Lower lobe of right lung (tissue), 2 donors: ENCODE results near the gene ARFGEF3. TPM values are rescaled to one million over a fixed set of nuclear protein-coding genes. Genes with fewer than 3 reads are reported as not detected.

Experiments used
- ATAC-seq, 2 donors: fragments of 200-7000 bp; cut with Tn5 transposase; one replicate each; pipeline ENCODE4 v1.9.1; 2020 to 2022; ENCODE audit warnings: mild to moderate bottlenecking in 2 of 2, moderate library complexity in 2 of 2
- DNase-seq: peaks from one replicate; pipeline ENCODE4 v3.0.0-alpha.2; 2020
- H3K27ac ChIP-seq: fragments of 200-600 bp; one replicate; pipeline ENCODE4 v1.8.0; 2022
- H3K27me3 ChIP-seq: fragments of 200-600 bp; one replicate; pipeline ENCODE4 v1.8.0; 2022; ENCODE audit warnings: low read depth
- H3K36me3 ChIP-seq: fragments of 200-600 bp; one replicate; pipeline ENCODE4 v1.8.0; 2022; ENCODE audit warnings: mild to moderate bottlenecking
- H3K4me1 ChIP-seq: fragments of 200-600 bp; one replicate; pipeline ENCODE4 v1.8.0; 2022
- H3K4me3 ChIP-seq: fragments of 200-600 bp; one replicate; pipeline ENCODE4 v1.8.0; 2022; ENCODE audit warnings: mild to moderate bottlenecking
- H3K9me3 ChIP-seq: fragments of 200-600 bp; one replicate; pipeline ENCODE4 v1.8.0; 2022
- intact Hi-C: fragments of 100-400 bp; cut with DNase I; formaldehyde crosslinking; loops from one replicate; pipeline ENCODE4 v1.11.0; 2022
- total RNA-seq: library from RNA; stranded (reverse); fragmentation: NEBNext Ultra II Directional; extraction: Animal tissue kit (Norgen Biotek cat#: 25700); gene quantifications from one replicate; pipeline ENCODE4 v1.2.1, GENCODE V29; 2021
- TF ChIP-seq, protein P1 (sequence below): fragments of 200-600 bp; IDR thresholded peaks from one replicate; pipeline ENCODE4 v1.8.0; 2022; ENCODE audit warnings: antibody characterized with exemption, mild to moderate bottlenecking
- donor health status: DM: no; HTN: yes; CAD: no; lungs with severe emphysema.

ARFGEF3 gene
- total RNA-seq, 1 donor from 2014 or later: 33.8 TPM

DNA sequence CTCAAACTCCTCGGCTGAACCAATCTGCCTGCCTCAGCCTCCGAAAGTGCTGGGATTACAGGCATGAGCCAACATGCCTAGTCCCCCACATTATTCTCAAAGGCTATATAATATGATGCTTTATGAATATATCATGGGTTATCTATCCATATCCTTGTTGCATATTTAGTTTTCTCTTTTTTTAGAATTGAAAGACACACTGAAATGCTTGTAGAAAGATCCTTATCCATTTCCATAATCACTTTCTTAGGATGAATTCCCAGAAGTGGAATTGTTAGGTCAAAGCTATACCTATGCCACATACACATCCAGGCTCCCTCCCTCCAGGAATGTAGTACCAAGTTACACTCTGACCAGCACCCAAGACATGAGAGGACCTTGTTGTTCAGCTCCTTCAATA is 2.5 kb upstream of the ARFGEF3 start:
- no peak for DNase-seq
- Histone ChIP-seq H3K36me3 (no peaks in the 10 kb centered on the region), H3K27me3 (peaks cover 12% of the 10 kb centered on the region), H3K27ac (no peak overlapping the region), H3K9me3 (no peaks in the 10 kb centered on the region), H3K4me3 (no peak overlapping the region), H3K4me1 (peaks cover 18% of the 10 kb centered on the region)
- intact Hi-C loops: no loop called here
- TF ChIP-seq, protein P1, sequence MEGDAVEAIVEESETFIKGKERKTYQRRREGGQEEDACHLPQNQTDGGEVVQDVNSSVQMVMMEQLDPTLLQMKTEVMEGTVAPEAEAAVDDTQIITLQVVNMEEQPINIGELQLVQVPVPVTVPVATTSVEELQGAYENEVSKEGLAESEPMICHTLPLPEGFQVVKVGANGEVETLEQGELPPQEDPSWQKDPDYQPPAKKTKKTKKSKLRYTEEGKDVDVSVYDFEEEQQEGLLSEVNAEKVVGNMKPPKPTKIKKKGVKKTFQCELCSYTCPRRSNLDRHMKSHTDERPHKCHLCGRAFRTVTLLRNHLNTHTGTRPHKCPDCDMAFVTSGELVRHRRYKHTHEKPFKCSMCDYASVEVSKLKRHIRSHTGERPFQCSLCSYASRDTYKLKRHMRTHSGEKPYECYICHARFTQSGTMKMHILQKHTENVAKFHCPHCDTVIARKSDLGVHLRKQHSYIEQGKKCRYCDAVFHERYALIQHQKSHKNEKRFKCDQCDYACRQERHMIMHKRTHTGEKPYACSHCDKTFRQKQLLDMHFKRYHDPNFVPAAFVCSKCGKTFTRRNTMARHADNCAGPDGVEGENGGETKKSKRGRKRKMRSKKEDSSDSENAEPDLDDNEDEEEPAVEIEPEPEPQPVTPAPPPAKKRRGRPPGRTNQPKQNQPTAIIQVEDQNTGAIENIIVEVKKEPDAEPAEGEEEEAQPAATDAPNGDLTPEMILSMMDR: no peak
- ATAC-seq: no peak

DNA sequence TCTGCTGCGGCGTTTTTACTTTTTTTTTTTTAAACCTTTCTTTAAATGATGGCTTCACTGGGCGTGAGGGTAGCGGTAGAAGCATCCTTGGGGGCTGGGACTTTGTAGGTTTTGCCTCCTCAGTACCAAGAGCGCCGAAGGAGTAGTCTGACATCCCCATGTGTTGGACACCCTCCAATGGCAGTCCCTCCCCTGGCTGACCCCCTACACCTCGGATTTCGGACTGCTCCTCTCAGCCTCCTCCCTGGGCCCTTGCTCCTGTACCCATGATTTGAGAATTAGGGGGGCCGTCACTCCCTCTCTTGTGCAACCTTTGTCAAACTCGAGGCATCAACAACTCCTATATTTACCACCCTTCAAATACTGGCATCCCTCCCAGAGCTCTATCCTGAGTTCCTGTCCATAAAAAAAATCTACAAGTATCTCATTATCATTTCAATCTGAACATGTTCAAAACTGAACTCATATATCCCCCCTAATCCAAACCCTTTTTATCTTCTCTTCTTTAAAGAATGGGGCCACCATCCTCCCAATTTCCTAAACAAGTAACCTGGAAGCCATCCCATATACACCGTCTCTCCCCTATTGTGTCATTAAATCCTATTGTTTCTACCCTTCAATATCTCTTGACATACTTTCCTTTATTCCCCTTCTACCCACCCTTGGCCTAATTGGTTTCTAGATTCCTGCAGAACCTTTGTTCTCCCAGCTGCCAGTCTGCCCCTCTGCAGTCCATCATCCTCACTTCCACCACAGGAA is 1.2 kb upstream of the ARFGEF3 start:
- Histone ChIP-seq H3K27me3 (peaks cover 12% of the 10 kb centered on the region), H3K4me1 (peaks cover 18% of the 10 kb centered on the region), H3K4me3 (peak overlapping the region; percentile 72), H3K9me3 (no peaks in the 10 kb centered on the region), H3K27ac (peak overlapping the region; percentile 85), H3K36me3 (no peaks in the 10 kb centered on the region)
- intact Hi-C loops: no loop called here
- TF ChIP-seq, protein P1: no peak
- ATAC-seq (peak in 1 of 2 donors; percentile 17), DNase-seq (no peak)

DNA sequence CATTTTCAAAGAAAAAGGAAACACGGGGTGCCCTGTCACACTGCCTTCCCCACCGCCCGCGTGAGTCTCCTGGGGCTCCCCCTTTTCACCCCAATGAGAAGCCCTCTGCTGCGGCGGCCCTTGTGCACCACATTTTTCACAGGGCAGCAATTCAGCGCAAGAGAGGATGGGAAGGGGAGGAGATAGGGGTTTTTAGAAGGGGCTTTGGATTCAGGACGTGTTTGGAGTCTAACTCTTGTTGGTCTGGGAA is 726 bp upstream of the ARFGEF3 start:
- H3K4me3 ChIP-seq: peak overlapping the region; percentile 72

DNA sequence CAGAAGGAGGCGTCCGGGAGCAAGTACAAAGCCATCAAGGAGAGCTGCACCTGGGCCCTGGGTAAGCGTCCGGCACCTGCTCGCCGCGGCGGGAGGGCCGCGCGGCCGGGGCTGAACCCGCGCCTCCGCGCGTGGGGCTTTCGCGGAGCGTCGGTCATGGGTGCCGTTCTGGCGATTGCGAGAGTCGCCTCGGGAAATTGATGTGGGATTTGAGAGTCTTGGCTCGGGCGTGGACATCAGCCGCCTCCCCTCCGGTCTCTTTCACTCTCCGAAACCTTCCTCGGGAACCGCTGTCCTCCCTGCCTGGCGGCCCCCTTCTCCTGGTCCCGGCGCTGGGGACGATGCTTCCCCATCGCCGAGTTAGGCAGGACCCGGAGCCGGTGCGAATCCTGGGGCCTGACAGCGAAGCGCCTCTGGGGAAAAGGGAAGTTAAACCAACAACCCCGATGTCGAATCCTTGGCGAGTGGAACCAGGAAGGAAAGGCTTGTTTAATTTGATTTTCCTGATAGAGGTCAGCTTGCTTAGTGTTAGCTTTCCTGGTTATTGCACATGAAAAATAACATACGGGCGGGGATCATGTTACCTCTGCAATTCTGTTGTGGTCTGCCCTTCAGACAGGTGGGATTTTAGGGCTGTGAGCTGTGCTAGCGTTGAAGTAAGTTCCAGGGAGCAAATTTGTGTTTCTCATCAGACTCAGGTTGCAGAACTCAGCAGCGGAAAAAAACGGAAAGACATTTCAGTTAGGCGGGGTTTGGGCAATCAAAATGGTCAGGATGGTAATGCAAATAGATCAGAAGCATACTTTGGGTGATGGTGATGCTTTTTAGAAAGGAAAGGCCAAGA is 594 bp downstream of the ARFGEF3 start:
- peaks cover 12% of the 10 kb centered on the region for H3K27me3 ChIP-seq
- peak overlapping the region; percentile 72 for H3K4me3 ChIP-seq
- H3K4me1 ChIP-seq: peaks cover 18% of the 10 kb centered on the region
- peak; percentile 38 to 56 for ATAC-seq
- peak overlapping the region; percentile 85 for H3K27ac ChIP-seq
- H3K36me3 ChIP-seq: no peaks in the 10 kb centered on the region
- no peaks in the 10 kb centered on the region for H3K9me3 ChIP-seq
- TF ChIP-seq, protein P1: no peak
- DNase-seq: peak; percentile 50
- intact Hi-C loops: no loop called here

More for the DNA sequence above, 726 bp upstream of the ARFGEF3 start:
- peaks cover 12% of the 10 kb centered on the region for H3K27me3 ChIP-seq
- H3K4me1 ChIP-seq: peaks cover 18% of the 10 kb centered on the region
- no peak for DNase-seq
- intact Hi-C loops: no loop called here
- no peaks in the 10 kb centered on the region for H3K36me3 ChIP-seq
- TF ChIP-seq, protein P1: no peak
- H3K27ac ChIP-seq: peak overlapping the region; percentile 85
- no peaks in the 10 kb centered on the region for H3K9me3 ChIP-seq
- ATAC-seq: peak in 1 of 2 donors; percentile 5

DNA sequence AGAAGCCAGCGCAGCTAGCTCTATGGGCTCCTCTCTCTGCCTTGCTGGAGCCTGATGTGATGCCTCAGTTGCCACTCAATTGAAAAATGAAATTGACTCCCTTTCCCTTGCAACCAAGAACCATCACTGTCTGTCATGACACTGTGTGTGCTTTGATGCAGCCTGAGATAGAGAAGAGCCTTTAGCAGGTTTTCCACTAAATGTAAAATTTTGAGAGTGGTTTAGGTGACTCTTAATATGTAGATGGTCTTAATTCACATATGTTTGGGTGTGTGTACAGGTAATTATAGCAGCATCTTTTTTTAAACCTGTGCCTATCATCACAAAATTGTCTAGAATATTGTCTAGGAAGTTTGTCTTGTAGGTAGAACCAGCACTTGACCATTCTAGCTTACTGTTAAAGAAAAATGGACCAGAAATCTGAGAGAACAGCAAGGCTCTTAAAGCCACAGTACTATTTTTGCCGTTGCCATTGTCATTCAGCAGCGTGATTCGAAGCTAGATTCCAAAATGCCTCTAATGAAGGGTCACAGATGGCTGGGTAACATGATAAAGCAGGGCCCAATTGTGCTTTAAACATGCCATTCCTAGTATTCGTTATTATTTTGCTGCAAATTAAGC is 1.3 kb downstream of the ARFGEF3 start:
- intact Hi-C loops: no loop called here
- Histone ChIP-seq H3K4me1 (peaks cover 18% of the 10 kb centered on the region), H3K4me3 (peak overlapping the region; percentile 72), H3K27me3 (peaks cover 12% of the 10 kb centered on the region), H3K9me3 (no peaks in the 10 kb centered on the region), H3K36me3 (no peaks in the 10 kb centered on the region), H3K27ac (no peak overlapping the region)
- no peak for DNase-seq
- no peak for ATAC-seq
- TF ChIP-seq, protein P1: no peak
